ENCODE results near the gene CACNA2D4. TPM values are rescaled to one million over a fixed set of nuclear protein-coding genes. Genes with fewer than 3 reads are reported as not detected.

Gene CACNA2D4
- total and polyA plus RNA-seq, 11 donors, result 0.10 to 9.0 (median 1.2) TPM

DNA sequence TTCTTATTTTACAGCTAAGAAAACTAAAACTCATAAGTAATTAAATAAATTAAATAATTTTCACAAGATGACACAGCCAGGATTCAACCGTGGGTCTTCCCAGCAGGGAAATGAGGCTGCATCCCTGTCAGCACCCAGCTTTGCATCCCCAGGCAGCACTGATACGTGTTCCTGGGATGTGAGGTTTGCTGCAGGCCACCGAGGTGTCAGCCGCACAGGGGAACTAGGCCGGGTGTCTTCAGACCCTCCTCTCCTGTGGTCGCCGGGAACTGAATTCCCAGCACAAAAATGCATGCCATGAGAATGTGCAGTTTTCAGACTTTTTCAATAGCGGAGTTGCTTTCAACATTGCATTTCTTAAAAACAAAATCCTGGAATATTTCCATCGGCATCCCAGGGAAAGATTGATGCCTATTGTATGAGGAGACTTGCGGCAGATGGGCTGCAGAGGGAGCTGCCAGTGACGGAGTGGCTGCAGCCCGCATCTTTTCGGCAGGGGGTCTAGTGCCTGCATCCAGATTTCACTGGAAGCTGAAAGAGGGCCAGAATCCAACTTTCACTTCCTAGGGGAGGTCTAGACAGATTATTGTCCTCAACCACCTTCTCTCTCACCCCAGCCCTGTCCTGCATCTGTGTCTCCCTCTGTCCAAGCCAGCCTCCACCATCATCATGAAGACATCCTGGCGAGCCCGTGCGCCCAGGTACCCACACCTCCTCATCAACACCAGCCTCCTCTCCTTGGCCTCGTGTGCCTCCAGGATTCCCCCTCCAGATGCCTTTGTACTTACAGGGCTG is 85.5 kb downstream of the CACNA2D4 start:
- Histone ChIP-seq H3K9me3 (no peaks in the 10 kb centered on the region), H3K4me1 (peaks cover 0 to 3% (median 0%) of the 10 kb centered on the region in 12 donors), H3K27ac (no peak overlapping the region), H3K27me3 (peaks cover 0 to 39% (median 14%) of the 10 kb centered on the region in 9 donors), H3K36me3 (no peaks in the 10 kb centered on the region), H3K4me3 (no peak overlapping the region)
- DNase-seq, result peak in 2 of 5 donors; percentile 11 to 33
- ATAC-seq, result no peak
- 69 to 78% (median 72%) methylated on average over 17 of the region's 17 CpGs for WGBS, 4 donors
- TF ChIP-seq POLR2A (IDR thresholded peaks at IDR 0.05), result no peak
- TF ChIP-seq, protein P1, sequence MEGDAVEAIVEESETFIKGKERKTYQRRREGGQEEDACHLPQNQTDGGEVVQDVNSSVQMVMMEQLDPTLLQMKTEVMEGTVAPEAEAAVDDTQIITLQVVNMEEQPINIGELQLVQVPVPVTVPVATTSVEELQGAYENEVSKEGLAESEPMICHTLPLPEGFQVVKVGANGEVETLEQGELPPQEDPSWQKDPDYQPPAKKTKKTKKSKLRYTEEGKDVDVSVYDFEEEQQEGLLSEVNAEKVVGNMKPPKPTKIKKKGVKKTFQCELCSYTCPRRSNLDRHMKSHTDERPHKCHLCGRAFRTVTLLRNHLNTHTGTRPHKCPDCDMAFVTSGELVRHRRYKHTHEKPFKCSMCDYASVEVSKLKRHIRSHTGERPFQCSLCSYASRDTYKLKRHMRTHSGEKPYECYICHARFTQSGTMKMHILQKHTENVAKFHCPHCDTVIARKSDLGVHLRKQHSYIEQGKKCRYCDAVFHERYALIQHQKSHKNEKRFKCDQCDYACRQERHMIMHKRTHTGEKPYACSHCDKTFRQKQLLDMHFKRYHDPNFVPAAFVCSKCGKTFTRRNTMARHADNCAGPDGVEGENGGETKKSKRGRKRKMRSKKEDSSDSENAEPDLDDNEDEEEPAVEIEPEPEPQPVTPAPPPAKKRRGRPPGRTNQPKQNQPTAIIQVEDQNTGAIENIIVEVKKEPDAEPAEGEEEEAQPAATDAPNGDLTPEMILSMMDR (IDR thresholded peaks at IDR 0.05), result no peak
- intact Hi-C loops (cut with DNase I), result no loop called here

DNA sequence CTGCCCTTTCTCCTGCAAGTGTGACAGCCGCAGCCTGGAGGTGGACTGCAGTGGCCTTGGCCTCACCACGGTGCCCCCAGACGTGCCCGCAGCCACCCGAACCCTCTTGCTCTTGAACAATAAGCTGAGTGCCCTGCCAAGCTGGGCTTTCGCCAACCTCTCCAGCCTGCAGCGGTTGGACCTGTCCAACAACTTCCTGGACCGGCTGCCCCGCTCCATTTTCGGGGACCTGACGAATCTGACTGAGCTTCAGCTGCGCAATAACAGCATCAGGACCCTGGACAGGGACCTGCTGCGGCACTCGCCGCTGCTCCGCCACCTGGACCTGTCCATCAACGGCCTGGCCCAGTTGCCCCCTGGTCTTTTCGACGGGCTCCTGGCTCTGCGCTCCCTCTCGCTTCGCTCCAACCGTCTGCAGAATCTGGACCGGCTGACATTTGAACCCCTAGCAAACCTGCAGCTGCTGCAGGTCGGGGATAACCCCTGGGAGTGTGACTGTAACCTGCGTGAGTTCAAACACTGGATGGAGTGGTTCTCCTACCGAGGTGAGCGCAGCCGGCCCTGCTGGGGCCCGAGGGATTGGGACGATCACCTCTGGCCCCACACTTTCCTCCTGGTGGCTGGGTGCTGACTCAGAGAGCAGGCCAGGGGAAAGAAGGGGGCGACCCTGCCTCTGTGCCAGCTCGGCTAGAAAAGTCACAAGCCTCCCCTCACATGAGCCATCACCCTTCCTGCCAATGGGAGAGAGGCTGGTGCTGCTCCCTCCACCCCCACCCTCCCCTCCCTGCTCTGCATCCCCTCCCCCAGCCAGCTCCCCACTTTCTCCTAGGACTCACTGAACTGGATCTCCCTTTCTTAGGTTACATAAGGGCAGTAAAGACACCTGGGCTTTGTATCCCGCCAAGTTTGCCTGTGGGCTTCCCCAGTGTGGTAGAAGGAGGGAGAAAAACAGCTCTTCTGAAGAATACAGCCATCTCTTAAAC is 87.2 kb downstream of the CACNA2D4 start:
- TF ChIP-seq, protein P1 (IDR thresholded peaks at IDR 0.05), result no peak
- TF ChIP-seq POLR2A (IDR thresholded peaks at IDR 0.05), result no peak
- ATAC-seq, result peak; percentile 70 to 89 (median 78)
- Histone ChIP-seq H3K27me3 (peaks cover 0 to 55% (median 15%) of the 10 kb centered on the region in 9 donors), H3K36me3 (no peaks in the 10 kb centered on the region), H3K9me3 (no peaks in the 10 kb centered on the region), H3K27ac (no peak overlapping the region), H3K4me3 (no peak overlapping the region), H3K4me1 (peaks cover 0 to 3% (median 0%) of the 10 kb centered on the region in 12 donors)
- 8 to 11% (median 10%) methylated on average over 23 to 34 of the region's 34 CpGs for WGBS, 4 donors
- peak; percentile 58 to 74 (median 63) for DNase-seq
- intact Hi-C loops (cut with DNase I), result no loop called here

DNA sequence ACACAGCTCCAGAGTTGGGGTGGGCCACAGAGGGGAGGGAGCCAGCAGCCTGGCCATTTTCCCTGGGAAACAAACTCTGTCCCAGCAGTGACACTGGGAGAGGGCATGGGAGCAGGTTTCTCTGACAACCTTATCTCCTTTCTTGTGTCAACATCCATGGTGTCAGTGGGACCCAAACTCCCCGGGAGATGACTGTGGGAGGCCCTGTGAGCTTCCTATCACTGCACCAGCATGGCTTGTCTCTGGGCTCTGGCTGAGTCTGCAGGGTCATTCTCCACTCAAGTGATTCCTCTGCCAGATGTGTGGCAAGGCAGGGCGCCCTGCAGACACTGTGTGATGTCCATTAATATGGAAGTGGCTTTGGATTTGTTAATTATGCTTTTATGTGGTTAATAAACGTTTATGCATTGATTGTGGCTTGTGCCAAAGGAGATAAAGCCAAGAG is 88.0 kb downstream of the CACNA2D4 start:
- intact Hi-C loops (cut with DNase I), result no loop called here
- no peaks in the 10 kb centered on the region for H3K36me3 ChIP-seq
- no peak overlapping the region for H3K27ac ChIP-seq
- WGBS, 4 donors, result 18 to 41% (median 29%) methylated on average over 2 to 3 of the region's 3 CpGs
- no peaks in the 10 kb centered on the region for H3K9me3 ChIP-seq
- no peak overlapping the region for H3K4me3 ChIP-seq
- ATAC-seq, result no peak
- peak in 1 of 5 donors; percentile 37 for DNase-seq
- peaks cover 0 to 63% (median 15%) of the 10 kb centered on the region in 9 donors for H3K27me3 ChIP-seq
- H3K4me1 ChIP-seq, result peaks cover 0 to 3% (median 0%) of the 10 kb centered on the region in 12 donors
- no peak for TF ChIP-seq POLR2A (IDR thresholded peaks at IDR 0.05)
- TF ChIP-seq, protein P1 (IDR thresholded peaks at IDR 0.05), result no peak

Measured in heart left ventricle (tissue), 16 donors.